ENCODE measurements around the gene ZFYVE28.

The ZFYVE28 gene

DNA sequence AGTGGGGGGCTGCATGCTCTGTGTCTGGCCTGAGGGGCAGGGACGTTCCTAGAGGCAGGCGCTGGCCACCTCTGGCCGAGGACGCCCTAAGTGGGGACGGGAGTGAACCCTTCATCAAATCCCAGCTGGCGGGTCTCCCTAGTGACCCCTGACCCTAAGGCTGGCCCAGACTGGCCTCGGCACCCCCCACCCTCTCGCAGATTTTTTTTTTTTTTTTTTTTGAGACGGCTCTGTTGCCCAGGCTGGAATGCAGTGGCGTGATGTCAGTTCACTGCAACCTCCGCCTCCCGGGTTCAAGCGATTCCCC is 155.5 kb downstream of the ZFYVE28 start:
- TF ChIP-seq POU2F2 (IDR thresholded peaks at IDR 0.05; ENCODE audit: low read depth, low read length): no peak
- no peak for TF ChIP-seq POLR2A (IDR thresholded peaks at IDR 0.05; ENCODE audit: low read depth, low read length)
- TF ChIP-seq TAF1 (IDR thresholded peaks at IDR 0.05; ENCODE audit: low read depth, low read length): no peak
- TF ChIP-seq PAX5 (IDR thresholded peaks at IDR 0.05; ENCODE audit: insufficient read depth, low read length, severe bottlenecking): no peak
- no peak for TF ChIP-seq POLR2AphosphoS5 (IDR thresholded peaks at IDR 0.05; ENCODE audit: low read depth, low read length)
- no peak for TF ChIP-seq SPI1 (IDR thresholded peaks at IDR 0.05; ENCODE audit: low read depth, low read length)
- FAIRE-seq: no peak
- DNase-seq (ENCODE audit: insufficient read length, low spot score): no peak

DNA sequence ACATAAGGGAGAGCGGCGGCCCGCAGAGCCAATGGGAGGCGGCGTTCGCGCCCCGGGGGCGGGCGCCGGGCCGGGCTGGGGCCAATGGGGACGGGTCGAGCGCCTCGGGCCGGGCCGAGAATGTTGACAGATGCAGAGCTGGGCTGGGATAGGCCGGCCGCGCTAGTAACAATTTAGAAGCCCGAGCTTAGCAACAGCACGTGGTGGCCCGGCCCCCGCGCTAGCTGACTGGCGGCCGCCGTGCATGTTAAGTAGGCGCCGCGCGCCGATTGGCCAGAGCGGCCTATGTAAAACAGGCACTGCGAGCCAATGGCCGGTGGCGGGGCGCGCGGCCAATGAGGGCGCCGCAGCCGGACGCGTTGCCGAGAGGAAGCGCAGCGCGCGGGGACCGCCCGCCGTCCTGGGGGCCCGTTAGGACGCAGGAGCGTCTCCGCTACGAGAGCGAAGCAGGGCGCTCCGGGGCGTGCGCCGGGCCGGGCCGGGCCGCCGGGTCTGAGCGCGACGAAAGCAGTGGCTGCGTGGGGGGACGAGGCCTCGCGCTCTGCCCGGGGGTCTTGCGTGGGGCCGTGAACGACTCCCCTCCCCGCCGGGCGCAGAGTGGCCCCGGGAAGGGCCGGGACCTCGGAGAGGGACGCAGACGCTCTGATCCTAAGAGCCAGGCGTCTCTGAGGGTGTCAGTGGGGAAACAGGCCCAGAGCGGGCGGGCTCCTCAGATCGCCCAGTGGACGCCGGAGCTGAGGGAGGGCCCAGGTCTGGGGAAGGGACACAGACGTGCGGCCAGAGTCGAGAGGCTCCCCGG is 156.1 kb downstream of the ZFYVE28 start:
- FAIRE-seq: peak; percentile 100
- no peak for TF ChIP-seq PAX5 (IDR thresholded peaks at IDR 0.05; ENCODE audit: insufficient read depth, low read length, severe bottlenecking)
- TF ChIP-seq POU2F2 (IDR thresholded peaks at IDR 0.05; ENCODE audit: low read depth, low read length): 0 out of 2 replicates have a peak, but pooled peaks have one; percentile 20
- TF ChIP-seq SPI1 (IDR thresholded peaks at IDR 0.05; ENCODE audit: low read depth, low read length): 0 out of 2 replicates have a peak, but pooled peaks have one; percentile 28
- peak; percentile 74 for TF ChIP-seq POLR2A (IDR thresholded peaks at IDR 0.05; ENCODE audit: low read depth, low read length)
- 0 out of 2 replicates have a peak, but pooled peaks have one; percentile 39 for TF ChIP-seq TAF1 (IDR thresholded peaks at IDR 0.05; ENCODE audit: low read depth, low read length)
- peak; percentile 56 for TF ChIP-seq POLR2AphosphoS5 (IDR thresholded peaks at IDR 0.05; ENCODE audit: low read depth, low read length)

DNA sequence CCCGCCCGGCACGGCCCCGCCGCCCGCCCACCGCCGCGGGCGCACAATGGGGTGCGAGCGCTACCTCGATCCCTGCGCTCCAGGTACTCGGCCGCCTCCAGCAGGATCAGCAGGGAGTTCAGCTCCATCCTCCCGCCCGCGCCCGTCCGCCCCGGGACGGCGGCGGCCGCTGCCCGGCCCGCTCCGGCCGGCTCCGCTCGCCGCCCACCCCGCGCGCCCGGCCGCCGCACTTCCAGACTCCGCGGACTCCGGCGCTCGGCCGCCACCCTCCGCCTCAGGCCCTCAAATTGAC is 156.6 kb downstream of the ZFYVE28 start, which contains the start of gene MXD4:
TSS of gene MXD4 (minus strand) at position 257 of the 292 bp plus-strand sequence. CDS start at position 128, 129 bp downstream.
- DNase-seq (ENCODE audit: insufficient read length, low spot score): no peak
- no peak for FAIRE-seq
- TF ChIP-seq SPI1 (IDR thresholded peaks at IDR 0.05; ENCODE audit: low read depth, low read length): no peak
- TF ChIP-seq TAF1 (IDR thresholded peaks at IDR 0.05; ENCODE audit: low read depth, low read length): no peak

More for the DNA sequence above, 156.1 kb downstream of the ZFYVE28 start:
- DNase-seq (ENCODE audit: insufficient read length, low spot score): peak; percentile 99

DNA sequence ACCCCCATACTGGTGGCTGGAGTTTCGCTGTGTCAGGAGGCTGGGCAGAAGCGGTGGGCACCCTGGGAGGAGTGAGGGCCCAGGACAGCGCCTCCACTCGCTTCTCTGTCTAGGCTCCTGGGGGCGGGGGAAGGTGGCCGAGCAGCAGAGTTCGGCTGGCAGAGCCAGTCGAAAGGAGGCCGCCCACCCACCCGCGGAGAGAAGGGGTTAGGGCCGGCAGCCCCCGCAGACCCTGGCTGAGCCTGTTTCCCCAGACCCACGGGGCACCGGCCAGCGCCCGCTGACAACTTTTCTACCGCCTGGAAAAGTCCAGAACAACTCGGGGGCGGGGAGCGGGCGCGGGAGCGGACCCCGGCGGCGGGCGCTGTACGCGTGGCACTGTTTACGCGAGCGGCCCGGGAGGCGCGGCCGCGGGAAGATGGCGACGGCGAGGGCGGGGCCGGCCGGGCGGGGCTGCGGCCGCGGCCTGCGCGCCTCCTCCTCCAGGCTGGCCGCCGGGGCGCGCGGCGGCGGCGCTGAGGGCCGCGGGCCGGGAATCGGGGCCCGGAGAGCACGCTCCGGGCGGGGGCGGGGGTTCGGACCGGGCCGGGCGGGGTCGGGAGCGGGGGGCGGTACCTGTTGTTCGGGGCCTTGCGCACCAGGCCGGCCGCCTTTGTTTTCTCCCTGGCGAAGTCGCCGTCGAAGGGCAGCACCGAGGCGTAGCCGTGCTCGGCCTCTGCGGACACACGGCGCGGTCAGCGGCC is 157.2 kb downstream of the ZFYVE28 start:
- DNase-seq (ENCODE audit: insufficient read length, low spot score): peak; percentile 76
- TF ChIP-seq POLR2A (IDR thresholded peaks at IDR 0.05; ENCODE audit: low read depth, low read length): no peak
- TF ChIP-seq POLR2AphosphoS5 (IDR thresholded peaks at IDR 0.05; ENCODE audit: low read depth, low read length): no peak
- TF ChIP-seq SPI1 (IDR thresholded peaks at IDR 0.05; ENCODE audit: low read depth, low read length): no peak
- TF ChIP-seq POU2F2 (IDR thresholded peaks at IDR 0.05; ENCODE audit: low read depth, low read length): no peak
- TF ChIP-seq PAX5 (IDR thresholded peaks at IDR 0.05; ENCODE audit: insufficient read depth, low read length, severe bottlenecking): no peak
- TF ChIP-seq TAF1 (IDR thresholded peaks at IDR 0.05; ENCODE audit: low read depth, low read length): no peak
- no peak for FAIRE-seq

DNA sequence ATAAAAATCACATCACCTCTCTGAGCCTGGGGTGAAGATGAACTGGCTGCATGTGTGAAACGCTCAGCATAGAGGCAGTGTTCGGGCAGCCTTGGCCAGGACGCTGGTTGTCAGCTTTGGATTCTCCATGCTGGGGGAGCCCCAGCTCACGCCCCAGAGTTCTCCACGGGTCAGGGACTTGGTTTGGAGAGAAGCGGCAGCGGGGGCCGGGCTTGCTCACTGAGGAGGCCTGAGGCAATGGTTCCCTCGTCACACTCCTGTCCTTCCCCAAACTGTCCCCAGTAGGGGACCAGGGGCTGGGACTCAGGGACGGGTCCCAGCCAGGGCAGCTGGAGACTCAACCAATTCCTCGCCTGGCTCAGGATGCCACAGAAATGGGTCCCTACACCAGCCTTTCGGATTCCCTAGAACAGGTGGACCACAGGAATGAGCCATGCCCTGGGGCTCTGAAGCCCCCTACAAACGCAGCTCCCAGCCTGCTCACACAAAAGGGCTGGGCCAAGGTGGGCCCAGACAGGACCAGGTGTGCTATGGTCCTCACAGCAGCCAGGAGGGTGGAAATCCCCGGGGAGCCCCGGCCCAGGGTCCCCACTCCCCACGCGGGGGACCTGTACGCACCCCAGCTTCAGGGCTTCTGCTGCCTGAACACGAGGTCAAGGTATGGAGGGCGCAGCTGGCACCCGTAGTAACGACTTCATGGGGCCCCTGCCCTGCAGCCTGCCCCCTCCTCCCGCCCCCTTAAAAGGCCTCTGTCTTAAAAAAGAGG is 157.9 kb downstream of the ZFYVE28 start:
- TF ChIP-seq SPI1 (IDR thresholded peaks at IDR 0.05; ENCODE audit: low read depth, low read length) (no peak), PAX5 (IDR thresholded peaks at IDR 0.05; ENCODE audit: insufficient read depth, low read length, severe bottlenecking) (no peak), TAF1 (IDR thresholded peaks at IDR 0.05; ENCODE audit: low read depth, low read length) (no peak), POU2F2 (IDR thresholded peaks at IDR 0.05; ENCODE audit: low read depth, low read length) (no peak), POLR2AphosphoS5 (IDR thresholded peaks at IDR 0.05; ENCODE audit: low read depth, low read length) (no peak)
- DNase-seq (ENCODE audit: insufficient read length, low spot score) (no peak), FAIRE-seq (no peak)

- DNase-seq (ENCODE audit: insufficient read length, low spot score): no peak
- FAIRE-seq: no peak
- no peak for TF ChIP-seq TAF1 (IDR thresholded peaks at IDR 0.05; ENCODE audit: low read depth, low read length)
- TF ChIP-seq PAX5 (IDR thresholded peaks at IDR 0.05; ENCODE audit: insufficient read depth, low read length, severe bottlenecking): no peak
These were observed 158.7 kb downstream of the ZFYVE28 start for GRCh38 chr4:2259541-2260343.

- TF ChIP-seq PAX5 (IDR thresholded peaks at IDR 0.05; ENCODE audit: insufficient read depth, low read length, severe bottlenecking) (no peak), POLR2AphosphoS5 (IDR thresholded peaks at IDR 0.05; ENCODE audit: low read depth, low read length) (no peak), TAF1 (IDR thresholded peaks at IDR 0.05; ENCODE audit: low read depth, low read length) (no peak), SPI1 (IDR thresholded peaks at IDR 0.05; ENCODE audit: low read depth, low read length) (no peak), POLR2A (IDR thresholded peaks at IDR 0.05; ENCODE audit: low read depth, low read length) (no peak), POU2F2 (IDR thresholded peaks at IDR 0.05; ENCODE audit: low read depth, low read length) (no peak)
- FAIRE-seq: no peak
- no peak for DNase-seq (ENCODE audit: insufficient read length, low spot score)
These were observed 159.4 kb downstream of the ZFYVE28 start for GRCh38 chr4:2259036-2259540.

DNA sequence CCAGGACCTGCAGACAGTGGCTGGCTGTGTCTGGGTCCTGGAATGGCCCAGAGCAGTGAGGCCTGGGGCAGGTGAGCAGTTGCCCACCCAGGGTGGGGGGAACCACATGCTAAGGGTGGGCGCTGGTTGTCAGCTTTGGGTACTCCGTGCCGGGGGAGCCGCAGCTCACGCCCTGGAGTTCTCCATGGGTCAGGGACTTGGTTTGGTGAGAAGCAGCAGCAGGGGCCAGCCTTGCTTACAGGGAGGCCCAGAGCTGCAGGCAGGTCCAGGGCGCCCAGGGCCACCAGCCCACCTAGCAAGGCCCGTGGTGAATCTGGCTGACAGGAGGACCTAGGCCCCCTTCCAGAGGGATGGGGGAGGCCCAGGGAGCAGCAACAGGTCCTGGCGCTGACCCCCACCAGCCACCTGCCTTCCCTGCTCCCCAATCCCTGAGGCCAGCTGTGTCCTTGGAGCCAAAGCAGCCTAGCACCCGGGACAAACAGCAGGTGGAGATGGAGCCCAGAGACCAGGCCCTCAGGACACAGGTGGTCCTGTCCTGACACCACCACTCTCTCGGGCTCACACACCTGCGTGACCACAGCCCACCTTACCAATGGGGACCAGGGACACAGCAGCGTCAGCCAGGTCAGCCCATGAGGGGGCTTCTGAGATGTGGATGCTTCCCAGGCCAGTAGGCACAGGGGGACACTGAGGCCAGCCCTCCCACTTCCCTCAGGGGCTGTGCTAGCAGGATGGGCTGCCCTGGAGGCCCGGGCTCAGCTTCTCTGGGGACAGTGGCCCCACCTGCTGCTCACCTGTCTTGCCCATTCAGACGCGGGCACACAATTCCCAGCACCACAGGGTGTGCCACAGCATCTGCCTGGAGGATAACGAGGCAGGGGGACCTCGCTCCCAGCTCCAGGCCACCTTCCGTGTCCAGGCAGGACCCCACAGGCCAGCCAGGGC is 160.1 kb downstream of the ZFYVE28 start:
- no peak for DNase-seq (ENCODE audit: insufficient read length, low spot score)
- TF ChIP-seq POLR2AphosphoS5 (IDR thresholded peaks at IDR 0.05; ENCODE audit: low read depth, low read length) (no peak), PAX5 (IDR thresholded peaks at IDR 0.05; ENCODE audit: insufficient read depth, low read length, severe bottlenecking) (no peak)

More for the DNA sequence above, 160.1 kb downstream of the ZFYVE28 start:
- no peak for FAIRE-seq
